Esophagus squamous epithelium (tissue), 5 donors: ENCODE measurements around the gene EIF1AD. TPM values are rescaled to one million over a fixed set of nuclear protein-coding genes. Genes with fewer than 3 reads are reported as not detected.
"Not testable (repeated sequence)": the region's sequence is repeated elsewhere in the genome, so short reads cannot be mapped to it uniquely, and the experiment has no call there.

Experiments used
- DNase-seq: peaks from one replicate; lab custom pipeline; 2025; lab: John Stamatoyannopoulos, UW
- H3K27ac ChIP-seq, 4 donors: fragments of 200-600 bp; sonication (generic); one replicate each; pipeline ENCODE4 v1.5.1; 2016 to 2019; ENCODE audit warnings: mild to moderate bottlenecking in 1 of 4
- H3K27me3 ChIP-seq, 4 donors: fragments of 200-600 bp; sonication (generic); 1 replicate in 3 of 4; 2 replicates in 1 of 4; pipeline versions ENCODE4 v1.5.1 to v1.6.0; 2017 to 2021; ENCODE audit warnings: antibody characterized with exemption in 1 of 4
- H3K36me3 ChIP-seq, 3 donors: fragments of 200-600 bp; sonication (generic); one replicate each; pipeline ENCODE4 v1.5.1; 2016 to 2019
- H3K4me1 ChIP-seq, 3 donors: fragments of 200-600 bp; sonication (generic); one replicate each; pipeline ENCODE4 v1.5.1; 2017 to 2019
- H3K4me3 ChIP-seq, 4 donors: fragments of 200-600 bp; sonication (generic); 1 replicate in 3 of 4; 2 replicates in 1 of 4; pipeline ENCODE4 v1.5.1; 2016 to 2019; ENCODE audit warnings: mild to moderate bottlenecking in 2 of 4, moderate library complexity in 1 of 4
- H3K9me3 ChIP-seq, 3 donors: fragments of 200-600 bp; sonication (generic); one replicate each; pipeline ENCODE4 v1.5.1; 2016 to 2019
- CTCF ChIP-seq, 6 experiments: fragments of 450-650 bp in 4 of 6; fragments of 200-600 bp in 2 of 6; sonication (generic) in 2 of 6; IDR thresholded peaks; one replicate each; pipeline ENCODE4 v1.5.1; 2016 to 2019; ENCODE audit warnings: antibody characterized with exemption in 6 of 6, mild to moderate bottlenecking in 4 of 6, moderate library complexity in 4 of 6
- POLR2A ChIP-seq, 4 donors: fragments of 450-650 bp; IDR thresholded peaks; one replicate each; pipeline ENCODE4 v1.6.1; 2017; ENCODE audit warnings: antibody characterized with exemption in 4 of 4, mild to moderate bottlenecking in 4 of 4, moderate library complexity in 3 of 4
- WGBS, 2 donors: methylation state at CpG; one replicate each; pipeline ENCODE4 v1.1.5; 2018; 5-methylcytosine and 5-hydroxymethylcytosine counted together
- intact Hi-C: fragments of 100-400 bp; cut with DNase I; formaldehyde crosslinking; loops from one replicate; pipeline ENCODE4 v1.15.0; 2022
- total RNA-seq, 4 donors: library from RNA; depleted of rRNA; stranded (reverse); fragments of >200 nt; gene quantifications; one replicate each; pipeline ENCODE4 v1.1.0, GENCODE V29; 2016
- donor health status: DM: yes; HTN: yes; CAD: no.

Gene EIF1AD
- total RNA-seq, 4 donors from 2014 or later: 24.7 to 43.2 (median 30.0) TPM

- 45 to 81% methylated on average over 5 to 7 of the region's 12 CpGs for WGBS, 2 donors
- H3K4me1 ChIP-seq: peaks cover 14 to 36% (median 15%) of the 10 kb centered on the region in 3 donors
- H3K4me3 ChIP-seq: peak overlapping the region in 2 of 4 donors; percentile 12 to 38
- intact Hi-C loops: no loop called here
- no peak for DNase-seq
- no peaks in the 10 kb centered on the region for H3K9me3 ChIP-seq
- H3K36me3 ChIP-seq: no peaks in the 10 kb centered on the region
- no peak for TF ChIP-seq CTCF (IDR thresholded peaks at IDR 0.05)
- no peak for TF ChIP-seq POLR2A (IDR thresholded peaks at IDR 0.05)
- H3K27me3 ChIP-seq: peaks cover 0 to 30% (median 2%) of the 10 kb centered on the region in 4 donors
- peak overlapping the region; percentile 9 to 84 (median 64) for H3K27ac ChIP-seq
Measured at GRCh38 chr11:66012946-66013761, 11.2 kb upstream of the EIF1AD start.

DNA sequence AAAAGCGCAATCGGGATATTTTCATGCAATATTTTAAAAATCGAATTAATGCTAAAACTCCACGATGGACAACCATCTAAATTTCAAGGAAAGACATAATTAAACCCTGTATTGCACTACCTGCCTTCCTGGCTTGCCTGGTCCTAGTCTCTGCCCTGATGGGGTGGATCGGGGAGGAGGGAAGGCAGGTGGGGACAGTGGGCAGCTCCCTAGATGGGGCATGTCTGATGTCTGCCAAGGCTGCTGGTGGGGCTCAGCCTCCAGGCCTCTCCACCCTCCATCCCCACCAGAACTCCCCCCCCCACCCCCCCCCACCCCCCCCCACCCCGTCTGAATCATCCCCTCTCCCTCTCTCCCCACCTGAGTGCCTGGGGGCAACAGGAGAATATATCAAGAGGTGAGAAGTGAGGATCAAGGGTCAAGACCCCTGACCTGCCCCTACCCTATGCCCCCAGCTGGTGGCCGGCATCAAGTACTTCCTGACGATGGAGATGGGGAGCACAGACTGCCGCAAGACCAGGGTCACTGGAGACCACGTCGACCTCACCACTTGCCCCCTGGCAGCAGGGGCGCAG lies 10.5 kb upstream of the EIF1AD start:
- DNase-seq: no peak
- peak overlapping the region in 3 of 4 donors; percentile 65 to 84 (median 76) for H3K27ac ChIP-seq
- no peaks in the 10 kb centered on the region for H3K9me3 ChIP-seq
- TF ChIP-seq CTCF (IDR thresholded peaks at IDR 0.05) (no peak), POLR2A (IDR thresholded peaks at IDR 0.05) (no peak)
- peaks cover 0 to 30% (median 2%) of the 10 kb centered on the region in 4 donors for H3K27me3 ChIP-seq
- peak overlapping the region; percentile 27 to 60 (median 37) for H3K4me3 ChIP-seq
- H3K36me3 ChIP-seq: no peaks in the 10 kb centered on the region
- WGBS, 2 donors: 44 to 68% methylated on average over 6 to 8 of the region's 12 CpGs
- H3K4me1 ChIP-seq: peaks cover 14 to 43% (median 18%) of the 10 kb centered on the region in 3 donors
- intact Hi-C loops: no loop called here

DNA sequence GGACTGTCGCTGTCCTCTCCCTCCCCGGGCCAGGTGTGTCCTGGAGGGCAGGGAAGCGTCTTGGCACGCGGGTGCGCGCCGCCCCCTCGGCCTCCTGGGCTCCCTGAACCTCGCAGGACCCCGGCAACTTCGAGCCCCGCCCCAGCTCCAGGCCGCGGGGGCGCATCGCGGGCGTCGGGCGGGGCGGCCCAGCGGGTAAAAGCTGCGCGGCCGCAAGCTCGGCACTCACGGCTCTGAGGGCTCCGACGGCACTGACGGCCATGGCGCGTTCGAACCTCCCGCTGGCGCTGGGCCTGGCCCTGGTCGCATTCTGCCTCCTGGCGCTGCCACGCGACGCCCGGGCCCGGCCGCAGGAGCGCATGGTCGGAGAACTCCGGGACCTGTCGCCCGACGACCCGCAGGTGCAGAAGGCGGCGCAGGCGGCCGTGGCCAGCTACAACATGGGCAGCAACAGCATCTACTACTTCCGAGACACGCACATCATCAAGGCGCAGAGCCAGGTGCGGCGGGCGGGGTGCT lies 9.9 kb upstream of the EIF1AD start, which contains the start of gene CST6:
Gene CST6 (plus strand): TSS at position 224 of the 519 bp plus-strand sequence. CDS start 37 bp downstream, at position 261.
- DNase-seq: no peak
- TF ChIP-seq CTCF (IDR thresholded peaks at IDR 0.05): no peak

DNA sequence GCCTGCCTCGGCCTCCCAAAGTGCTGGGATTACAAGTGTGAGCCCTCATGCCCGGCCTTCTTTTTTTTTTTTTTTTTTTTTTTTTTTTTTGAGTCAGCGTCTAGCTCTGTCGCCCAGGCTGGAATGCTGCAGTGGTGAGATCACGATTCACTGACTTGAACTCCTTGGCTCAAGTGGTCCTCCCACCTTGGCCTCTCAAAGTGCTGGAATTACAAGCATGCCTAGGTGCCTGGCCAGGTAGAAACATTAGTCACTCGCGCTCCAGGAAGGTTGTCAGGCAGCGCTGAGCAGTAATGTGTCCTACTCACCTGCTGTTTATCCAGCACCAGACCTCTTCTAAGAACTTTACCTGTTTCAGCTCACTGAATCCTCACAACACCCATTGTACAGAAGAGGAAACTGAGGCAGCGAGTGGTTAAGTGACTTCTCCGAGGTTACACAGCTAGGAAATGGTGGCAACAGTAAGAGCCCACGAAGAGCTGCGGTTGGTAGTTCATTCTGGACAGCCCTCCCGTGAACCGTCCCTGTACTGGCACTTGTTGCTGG lies 9.4 kb upstream of the EIF1AD start:
- peak overlapping the region; percentile 51 to 84 (median 70) for H3K27ac ChIP-seq
- peaks cover 0 to 30% (median 2%) of the 10 kb centered on the region in 4 donors for H3K27me3 ChIP-seq
- peak overlapping the region; percentile 27 to 60 (median 37) for H3K4me3 ChIP-seq
- TF ChIP-seq CTCF (IDR thresholded peaks at IDR 0.05) (no peak), POLR2A (IDR thresholded peaks at IDR 0.05) (no peak)
- intact Hi-C loops: no loop called here
- DNase-seq: no peak
- H3K4me1 ChIP-seq: peaks cover 14 to 50% (median 24%) of the 10 kb centered on the region in 3 donors
- peaks cover 0 to 6% (median 0%) of the 10 kb centered on the region in 3 donors for H3K36me3 ChIP-seq
- H3K9me3 ChIP-seq: no peaks in the 10 kb centered on the region
- 29 to 38% methylated on average over 3 to 7 of the region's 14 CpGs for WGBS, 2 donors

More for the DNA sequence above, 9.9 kb upstream of the EIF1AD start, which contains the start of gene CST6:
- WGBS, 2 donors: 47% methylated on average over 6 of the region's 61 CpGs; no CpG with 5 or more reads in 1 of the 2 donors
- peaks cover 0 to 30% (median 2%) of the 10 kb centered on the region in 4 donors for H3K27me3 ChIP-seq
- no peaks in the 10 kb centered on the region for H3K9me3 ChIP-seq
- H3K27ac ChIP-seq: peak within 1 kb of the TSS; percentile 51 to 84 (median 70)
- H3K4me3 ChIP-seq: peak within 1 kb of the TSS; percentile 27 to 60 (median 37)
- intact Hi-C loops: no loop called here
- peaks cover 0 to under 1% (median 0%) of the 10 kb centered on the region in 3 donors for H3K36me3 ChIP-seq
- peaks cover 14 to 49% (median 24%) of the 10 kb centered on the region in 3 donors for H3K4me1 ChIP-seq

DNA sequence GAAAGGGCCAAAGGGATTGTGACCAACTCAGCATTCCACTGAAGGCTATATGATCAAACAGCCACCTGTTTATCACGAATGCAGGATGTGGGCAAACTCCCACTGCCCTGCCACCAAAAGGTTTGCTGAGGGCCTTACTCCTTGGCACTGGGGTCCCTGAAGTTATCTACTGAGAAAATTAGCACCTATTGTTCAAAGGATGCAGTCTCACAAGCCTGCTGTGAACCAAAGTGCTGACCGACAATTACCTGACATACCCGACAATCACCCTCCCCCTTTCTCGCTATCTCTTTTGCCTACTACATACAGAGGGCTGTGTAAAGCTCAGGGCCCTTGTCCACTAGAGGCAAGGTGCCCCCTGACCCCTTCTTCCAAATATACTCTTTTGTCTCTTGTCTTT lies 8.1 kb upstream of the EIF1AD start:
- intact Hi-C loops, H3K27ac ChIP-seq, H3K9me3 ChIP-seq, H3K4me3 ChIP-seq, DNase-seq: not testable (repeated sequence)
- peaks cover 0 to 19% (median 0%) of the 10 kb centered on the region in 3 donors for H3K36me3 ChIP-seq
- peaks cover 14 to 50% (median 24%) of the 10 kb centered on the region in 3 donors for H3K4me1 ChIP-seq
- WGBS, 2 donors: 75 to 84% methylated on average over 4 of the region's 4 CpGs
- H3K27me3 ChIP-seq: peaks cover 0 to 30% (median 2%) of the 10 kb centered on the region in 4 donors
